Measurements from ENCODE around the gene CABLES2. TPM values are rescaled to one million over a fixed set of nuclear protein-coding genes. Genes with fewer than 3 reads are reported as not detected.

CABLES2 gene
- total RNA-seq, 4 donors from 2014 or later, result 0.29 to 10.6 (median 2.6) TPM

DNA sequence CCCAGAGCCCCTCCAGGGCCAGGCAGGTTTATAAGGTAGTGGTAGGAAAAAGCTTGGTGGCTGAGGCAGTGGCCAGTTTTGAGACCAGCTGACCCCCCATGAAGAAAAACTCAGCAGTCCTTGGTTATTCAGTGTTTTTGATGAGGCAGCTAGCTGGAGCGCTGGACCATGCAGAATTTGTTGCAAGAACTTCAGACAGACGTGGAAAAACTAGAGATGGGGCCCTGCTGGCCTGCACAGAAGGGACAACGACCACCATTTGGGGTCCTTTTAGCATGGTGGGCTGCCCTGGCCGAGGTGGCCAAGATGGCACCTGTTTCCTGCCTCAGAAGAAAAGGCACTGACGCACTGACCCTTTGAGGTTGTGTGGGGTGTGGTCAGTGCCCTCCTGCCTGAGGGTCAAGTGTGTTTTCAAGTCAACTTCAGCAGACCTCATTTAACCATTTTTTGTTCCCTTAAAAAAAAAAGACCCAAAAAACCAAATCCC, 17.4 kb downstream of the CABLES2 start:
- H3K36me3 ChIP-seq, result no peaks in the 10 kb centered on the region
- TF ChIP-seq, protein P1, sequence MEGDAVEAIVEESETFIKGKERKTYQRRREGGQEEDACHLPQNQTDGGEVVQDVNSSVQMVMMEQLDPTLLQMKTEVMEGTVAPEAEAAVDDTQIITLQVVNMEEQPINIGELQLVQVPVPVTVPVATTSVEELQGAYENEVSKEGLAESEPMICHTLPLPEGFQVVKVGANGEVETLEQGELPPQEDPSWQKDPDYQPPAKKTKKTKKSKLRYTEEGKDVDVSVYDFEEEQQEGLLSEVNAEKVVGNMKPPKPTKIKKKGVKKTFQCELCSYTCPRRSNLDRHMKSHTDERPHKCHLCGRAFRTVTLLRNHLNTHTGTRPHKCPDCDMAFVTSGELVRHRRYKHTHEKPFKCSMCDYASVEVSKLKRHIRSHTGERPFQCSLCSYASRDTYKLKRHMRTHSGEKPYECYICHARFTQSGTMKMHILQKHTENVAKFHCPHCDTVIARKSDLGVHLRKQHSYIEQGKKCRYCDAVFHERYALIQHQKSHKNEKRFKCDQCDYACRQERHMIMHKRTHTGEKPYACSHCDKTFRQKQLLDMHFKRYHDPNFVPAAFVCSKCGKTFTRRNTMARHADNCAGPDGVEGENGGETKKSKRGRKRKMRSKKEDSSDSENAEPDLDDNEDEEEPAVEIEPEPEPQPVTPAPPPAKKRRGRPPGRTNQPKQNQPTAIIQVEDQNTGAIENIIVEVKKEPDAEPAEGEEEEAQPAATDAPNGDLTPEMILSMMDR (IDR thresholded peaks at IDR 0.05), result no peak
- TF ChIP-seq POLR2A (IDR thresholded peaks at IDR 0.05), result no peak
- intact Hi-C loops (cut with DNase I; ENCODE audit: low total_unique reads), result no loop called here

DNA sequence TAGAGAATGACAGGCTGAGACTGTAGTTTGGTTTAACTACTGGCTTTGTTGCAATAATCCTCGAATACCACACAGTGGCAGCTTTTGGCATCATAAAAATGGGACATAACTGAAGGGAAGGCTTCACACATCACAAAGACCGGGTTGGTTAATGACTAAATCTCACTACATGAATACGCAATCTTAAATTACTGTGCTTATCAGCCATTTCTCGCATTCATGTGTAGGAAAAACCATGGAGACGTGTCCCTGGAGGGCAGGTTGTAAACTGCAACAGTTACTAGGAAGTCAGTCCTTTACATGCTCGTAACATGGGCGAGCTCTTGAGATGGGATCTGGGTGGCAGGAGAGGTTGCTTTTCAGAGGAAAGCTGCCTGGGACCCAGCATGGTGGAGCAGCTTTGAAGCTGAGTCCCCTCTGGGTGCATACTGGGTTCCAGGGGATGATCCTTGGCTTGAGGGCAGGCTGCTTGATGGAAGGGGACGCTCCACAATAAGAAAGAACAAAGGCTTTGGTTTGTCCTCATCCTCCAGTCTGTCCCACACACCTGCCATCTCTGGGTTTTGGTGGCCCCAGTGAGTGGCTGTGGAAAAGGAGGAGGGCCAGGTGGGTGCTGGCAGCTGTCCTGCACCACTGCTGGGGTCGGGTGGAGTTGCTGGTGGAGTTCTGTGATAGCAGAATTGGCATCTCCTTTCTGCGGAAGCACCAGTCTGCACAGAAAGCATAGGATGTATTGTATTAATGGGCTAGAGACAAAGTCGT, 18.1 kb downstream of the CABLES2 start:
- intact Hi-C loops (cut with DNase I; ENCODE audit: low total_unique reads), result no loop called here
- DNase-seq, result no peak
- H3K27me3 ChIP-seq, result no peaks in the 10 kb centered on the region
- peaks cover 5 to 7% of the 10 kb centered on the region in 2 donors for H3K4me1 ChIP-seq
- no peaks in the 10 kb centered on the region for H3K9me3 ChIP-seq
- TF ChIP-seq POLR2A (IDR thresholded peaks at IDR 0.05), result no peak
- TF ChIP-seq, protein P1 (IDR thresholded peaks at IDR 0.05), result no peak
- H3K36me3 ChIP-seq, result no peaks in the 10 kb centered on the region
- no peak overlapping the region for H3K27ac ChIP-seq
- H3K4me3 ChIP-seq, result no peak overlapping the region

More for the DNA sequence above, 17.4 kb downstream of the CABLES2 start:
- DNase-seq, result no peak
- peaks cover 5 to 7% of the 10 kb centered on the region in 2 donors for H3K4me1 ChIP-seq
- H3K4me3 ChIP-seq, result no peak overlapping the region
- H3K27ac ChIP-seq, result no peak overlapping the region
- H3K9me3 ChIP-seq, result no peaks in the 10 kb centered on the region
- H3K27me3 ChIP-seq, result no peaks in the 10 kb centered on the region

DNA sequence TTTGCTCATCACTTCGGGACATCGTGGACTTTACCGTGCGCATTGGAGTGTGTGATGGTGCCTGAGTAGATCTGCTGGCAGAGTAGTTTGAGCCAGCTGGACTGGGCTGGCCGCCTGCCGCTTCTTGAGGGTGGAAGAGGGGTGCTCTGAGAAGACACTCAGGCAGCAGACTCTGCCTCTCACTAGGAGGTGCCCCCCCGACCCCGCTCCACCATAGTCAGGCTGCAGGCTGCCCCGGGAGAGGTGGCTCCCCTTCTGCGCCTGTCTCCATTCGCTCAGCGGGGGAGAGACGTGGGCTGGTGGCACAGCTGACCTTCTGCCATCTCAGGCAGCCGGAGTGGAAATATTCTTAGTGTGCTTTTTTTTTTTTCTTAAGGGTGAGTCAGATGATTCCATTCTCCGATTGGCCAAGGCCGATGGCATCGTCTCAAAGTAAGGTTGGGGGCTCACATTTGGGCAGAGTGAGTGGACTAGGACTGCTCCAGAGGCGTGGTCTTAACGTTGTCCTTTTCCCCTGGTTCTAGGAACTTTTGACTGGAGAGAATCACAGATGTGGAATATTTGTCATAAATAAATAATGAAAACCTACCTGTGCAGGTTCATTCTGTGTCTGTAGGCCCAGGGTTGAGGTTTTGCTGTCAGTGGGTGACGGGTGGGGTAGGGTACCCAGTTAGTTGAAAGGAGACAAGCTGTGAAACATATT, 19.0 kb downstream of the CABLES2 start:
- intact Hi-C loops (cut with DNase I; ENCODE audit: low total_unique reads), result no loop called here
- H3K27ac ChIP-seq, result peak overlapping the region; percentile 91 to 96
- peaks cover 5 to 7% of the 10 kb centered on the region in 2 donors for H3K4me1 ChIP-seq
- peak overlapping the region; percentile 95 to 96 for H3K4me3 ChIP-seq
- H3K9me3 ChIP-seq, result no peaks in the 10 kb centered on the region
- TF ChIP-seq POLR2A (IDR thresholded peaks at IDR 0.05), result no peak
- TF ChIP-seq, protein P1 (IDR thresholded peaks at IDR 0.05), result no peak
- H3K36me3 ChIP-seq, result no peaks in the 10 kb centered on the region
- no peaks in the 10 kb centered on the region for H3K27me3 ChIP-seq
- no peak for DNase-seq

- Histone ChIP-seq H3K36me3 (no peaks in the 10 kb centered on the region), H3K27me3 (no peaks in the 10 kb centered on the region), H3K4me1 (peaks cover 5 to 7% of the 10 kb centered on the region in 2 donors), H3K9me3 (no peaks in the 10 kb centered on the region), H3K27ac (peak overlapping the region; percentile 91 to 96), H3K4me3 (peak overlapping the region; percentile 95 to 96)
- no peak for TF ChIP-seq POLR2A (IDR thresholded peaks at IDR 0.05)
- TF ChIP-seq, protein P1 (IDR thresholded peaks at IDR 0.05), result peak in 1 of 4 experiments; percentile 0
- no peak for DNase-seq
- intact Hi-C loops (cut with DNase I; ENCODE audit: low total_unique reads), result no loop called here
Observed at GRCh38 chr20:62387219-62387913, 19.7 kb downstream of the CABLES2 start.

All from uterus (tissue), 4 donors.